GM12875 (cell line): ENCODE data around the gene PRKCD.

Experiments used
- H3K4me3 ChIP-seq: one replicate; pipeline ENCODE4 v1.5.1; 2011; ENCODE audit warnings: low read depth, low read length, control low read depth
- CTCF ChIP-seq: IDR thresholded peaks from 2 replicates; pipeline ENCODE4 v1.5.1; 2011; ENCODE audit warnings: low read depth, mild to moderate bottlenecking, control low read depth, inconsistent platforms, low read length, moderate library complexity, borderline replicate concordance; ENCODE audit not compliant: insufficient read depth

PRKCD gene

GRCh38 chr3:53222183-53222901 lies 61.3 kb downstream of the PRKCD start:
- no peak overlapping the region for H3K4me3 ChIP-seq
- no peak for TF ChIP-seq CTCF

- TF ChIP-seq CTCF: no peak
- no peak overlapping the region for H3K4me3 ChIP-seq
These were observed 62.0 kb downstream of the PRKCD start for GRCh38 chr3:53223025-53223424.

- no peak overlapping the region for H3K4me3 ChIP-seq
- TF ChIP-seq CTCF: no peak
These were observed 62.5 kb downstream of the PRKCD start for GRCh38 chr3:53223541-53223966.

GRCh38 chr3:53224026-53224425 lies 63.0 kb downstream of the PRKCD start:
- no peak for TF ChIP-seq CTCF
- no peak overlapping the region for H3K4me3 ChIP-seq

GRCh38 chr3:53224536-53224935 lies 63.5 kb downstream of the PRKCD start:
- H3K4me3 ChIP-seq: no peak overlapping the region
- no peak for TF ChIP-seq CTCF

- TF ChIP-seq CTCF: no peak
- H3K4me3 ChIP-seq: no peak overlapping the region
These were observed 64.2 kb downstream of the PRKCD start for GRCh38 chr3:53225181-53225580.

- no peak for TF ChIP-seq CTCF
- H3K4me3 ChIP-seq: no peak overlapping the region
These were observed 64.6 kb downstream of the PRKCD start for GRCh38 chr3:53225651-53226050.
